NCI-H1092 (cell line): ENCODE data around the gene RBM28.
"Not testable (repeated sequence)": the region's sequence is repeated elsewhere in the genome, so short reads cannot be mapped to it uniquely, and the experiment has no call there.

ENCODE experiments used
- DNase-seq: peaks from one replicate; lab custom pipeline; 2025; lab: John Stamatoyannopoulos, UW

RBM28 gene

GRCh38 chr7:128284102-128284501 is 59.6 kb downstream of the RBM28 start:
- no peak for DNase-seq

- no peak for DNase-seq
Observed at GRCh38 chr7:128281605-128282380, 61.9 kb downstream of the RBM28 start.

GRCh38 chr7:128280451-128280850 is 63.3 kb downstream of the RBM28 start:
- not testable (repeated sequence) for DNase-seq

DNA sequence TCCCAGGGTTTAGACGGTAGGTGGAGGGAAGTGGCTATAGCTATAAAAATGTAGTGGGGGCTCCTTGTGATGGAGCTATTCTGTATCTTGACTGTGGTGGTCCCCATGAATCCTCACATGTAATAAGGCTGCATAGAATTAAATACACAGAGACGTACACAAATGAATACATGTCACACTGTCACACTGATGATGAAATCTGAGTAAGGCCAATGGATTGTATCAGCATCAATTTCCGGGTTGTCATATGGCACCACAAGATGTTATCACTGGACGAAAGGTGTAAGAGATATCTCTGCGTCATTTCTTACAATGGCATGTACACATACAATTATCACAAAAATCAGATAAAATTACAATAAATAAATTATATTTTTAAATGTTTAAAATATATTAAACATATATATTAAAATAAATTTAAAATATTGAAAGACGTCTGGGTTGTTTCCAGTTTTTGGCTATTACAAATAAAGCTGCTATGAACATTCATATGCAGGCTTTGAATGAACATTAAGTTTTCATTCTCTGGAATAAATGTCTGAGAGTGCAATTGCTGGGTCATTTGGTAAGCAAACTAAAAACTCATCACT is 64.5 kb downstream of the RBM28 start:
- no peak for DNase-seq

- no peak for DNase-seq
Observed at GRCh38 chr7:128278366-128278765, 65.3 kb downstream of the RBM28 start.

GRCh38 chr7:128275681-128276080 is 68.0 kb downstream of the RBM28 start:
- no peak for DNase-seq

DNA sequence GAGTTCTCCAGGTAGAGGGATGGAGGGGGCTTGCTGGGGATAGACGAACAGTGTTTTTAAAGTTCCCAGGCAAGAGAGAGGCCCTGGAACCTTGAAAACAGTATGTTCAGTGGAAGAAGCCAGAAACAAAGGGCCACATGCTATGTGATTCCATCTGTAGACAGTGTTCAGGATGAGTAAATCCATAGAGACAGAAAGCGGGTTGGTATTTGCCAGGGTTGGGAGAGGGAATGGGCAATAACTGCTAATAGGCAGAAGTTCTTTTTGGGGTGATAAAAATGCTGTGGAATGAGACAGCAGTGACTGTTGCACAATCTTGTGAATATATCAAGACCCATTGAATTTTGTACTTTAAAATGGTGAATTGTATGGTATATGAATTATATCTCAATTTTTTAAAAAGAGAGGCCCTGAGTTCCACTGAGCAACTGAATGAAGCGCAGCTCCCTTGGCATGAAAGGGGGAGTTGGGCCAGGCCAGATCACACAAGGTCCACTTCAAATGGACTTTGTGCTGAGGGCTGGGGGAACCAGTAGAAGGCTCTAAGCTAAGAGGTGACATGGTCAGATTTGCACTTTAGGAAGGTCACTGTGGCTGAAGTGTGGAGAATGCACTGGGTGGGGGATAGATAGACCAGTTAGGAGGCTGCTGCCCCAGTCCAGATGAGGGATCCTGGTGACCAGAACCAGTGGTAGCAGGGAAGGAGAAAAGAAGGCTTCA is 68.7 kb downstream of the RBM28 start:
- no peak for DNase-seq

DNA sequence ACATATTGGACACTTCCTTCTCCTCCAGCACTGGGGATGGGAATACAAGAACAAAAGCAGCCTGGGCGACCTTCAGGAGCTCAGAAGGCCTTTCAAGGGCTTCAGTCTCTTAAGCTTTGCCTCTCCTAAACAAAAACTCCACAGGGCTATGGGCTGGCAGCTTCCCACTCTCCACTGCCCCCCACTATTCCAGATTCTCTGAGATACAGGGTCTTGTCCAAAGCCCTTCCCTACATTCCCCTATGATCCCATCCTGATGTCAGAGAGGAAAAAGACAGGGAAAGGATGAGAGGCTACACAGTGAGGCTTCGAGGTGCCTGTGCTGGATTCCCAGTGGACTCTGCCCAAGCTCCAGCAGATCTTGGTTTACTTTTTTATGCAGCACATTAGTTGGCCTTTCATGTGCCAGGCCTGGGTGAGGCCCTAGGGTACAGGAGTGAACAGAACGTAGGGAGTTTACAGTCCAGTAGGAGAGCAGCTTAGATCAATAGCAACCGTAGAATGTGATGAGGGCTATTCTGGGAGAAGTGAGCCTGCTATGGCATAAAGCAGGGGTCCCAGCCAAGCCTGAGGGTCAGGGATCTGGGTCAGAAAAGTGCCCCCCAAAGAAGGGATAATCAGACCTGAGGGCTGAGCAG is 69.3 kb downstream of the RBM28 start:
- DNase-seq = no peak

DNA sequence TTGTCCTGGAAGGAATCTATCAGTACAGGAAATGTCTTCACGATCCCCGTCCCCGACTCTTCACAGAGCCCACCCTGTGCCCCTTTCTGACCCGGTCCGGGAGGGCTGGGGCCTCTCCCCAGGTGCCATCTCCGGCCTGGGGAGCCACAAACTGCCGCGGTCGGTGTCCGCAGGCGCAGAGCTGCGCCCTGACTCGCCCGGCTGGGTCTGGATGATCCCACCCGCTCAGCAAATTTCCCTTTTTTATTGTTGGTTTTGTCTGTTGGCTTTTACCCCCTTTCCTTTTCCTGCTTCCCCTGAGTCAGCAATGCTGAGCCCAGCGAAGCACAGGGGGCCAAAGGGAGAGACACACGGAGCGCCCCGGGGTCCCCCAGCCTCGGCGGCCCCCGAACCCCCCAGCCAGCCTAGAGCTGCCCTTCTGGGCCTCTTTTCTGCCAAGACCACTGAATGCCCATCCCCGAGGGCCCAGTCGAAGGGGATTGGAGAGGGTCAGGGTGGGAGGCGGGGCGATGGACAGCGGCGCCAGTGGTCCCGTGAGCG is 71.7 kb downstream of the RBM28 start:
- no peak for DNase-seq

GRCh38 chr7:128271471-128271941 is 72.2 kb downstream of the RBM28 start:
- DNase-seq = no peak

- DNase-seq = no peak
Observed at GRCh38 chr7:128270826-128271272, 72.9 kb downstream of the RBM28 start.

DNA sequence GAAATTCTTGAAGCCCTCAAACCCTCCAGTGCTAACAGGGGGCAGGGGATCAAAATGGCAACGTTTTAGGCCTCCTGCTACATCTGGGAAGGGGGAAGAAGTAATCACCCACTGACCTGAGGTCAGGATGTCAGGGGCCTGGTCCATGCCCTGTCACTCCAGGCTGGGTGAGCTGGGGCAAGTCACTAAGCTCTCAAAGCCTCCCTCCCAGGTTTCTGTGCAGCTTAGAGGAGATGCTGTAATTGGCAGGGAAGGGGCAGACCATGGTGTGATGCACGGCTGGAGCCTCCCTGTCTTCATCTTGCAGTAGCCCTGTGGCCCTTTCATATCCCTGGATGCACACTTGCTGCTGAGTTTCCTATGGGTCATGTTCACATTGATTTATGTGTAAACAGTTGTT is 75.5 kb downstream of the RBM28 start:
- DNase-seq = no peak

DNA sequence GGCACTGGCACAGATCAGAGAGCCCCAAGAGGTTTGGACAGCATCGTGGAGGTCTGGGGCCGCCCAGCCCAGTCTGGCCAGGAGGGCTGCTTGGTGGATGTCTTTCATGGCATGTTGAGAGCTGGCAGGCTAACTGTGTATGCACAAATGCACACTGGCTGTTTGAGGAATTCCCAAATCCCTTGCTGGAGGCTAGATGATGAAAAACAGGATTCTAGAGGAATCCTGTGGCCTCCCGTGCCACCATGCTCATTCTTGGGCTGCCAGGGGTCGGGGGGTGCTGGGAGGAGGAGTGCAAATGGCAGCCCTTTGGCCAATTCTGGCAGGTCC is 76.1 kb downstream of the RBM28 start:
- DNase-seq = no peak

- DNase-seq = peak; percentile 83
Observed at GRCh38 chr7:128266883-128267594, 76.7 kb downstream of the RBM28 start.

GRCh38 chr7:128266529-128266882 is 77.2 kb downstream of the RBM28 start:
- DNase-seq = no peak

- DNase-seq = no peak
Observed at GRCh38 chr7:128265906-128266300, 77.8 kb downstream of the RBM28 start.

DNA sequence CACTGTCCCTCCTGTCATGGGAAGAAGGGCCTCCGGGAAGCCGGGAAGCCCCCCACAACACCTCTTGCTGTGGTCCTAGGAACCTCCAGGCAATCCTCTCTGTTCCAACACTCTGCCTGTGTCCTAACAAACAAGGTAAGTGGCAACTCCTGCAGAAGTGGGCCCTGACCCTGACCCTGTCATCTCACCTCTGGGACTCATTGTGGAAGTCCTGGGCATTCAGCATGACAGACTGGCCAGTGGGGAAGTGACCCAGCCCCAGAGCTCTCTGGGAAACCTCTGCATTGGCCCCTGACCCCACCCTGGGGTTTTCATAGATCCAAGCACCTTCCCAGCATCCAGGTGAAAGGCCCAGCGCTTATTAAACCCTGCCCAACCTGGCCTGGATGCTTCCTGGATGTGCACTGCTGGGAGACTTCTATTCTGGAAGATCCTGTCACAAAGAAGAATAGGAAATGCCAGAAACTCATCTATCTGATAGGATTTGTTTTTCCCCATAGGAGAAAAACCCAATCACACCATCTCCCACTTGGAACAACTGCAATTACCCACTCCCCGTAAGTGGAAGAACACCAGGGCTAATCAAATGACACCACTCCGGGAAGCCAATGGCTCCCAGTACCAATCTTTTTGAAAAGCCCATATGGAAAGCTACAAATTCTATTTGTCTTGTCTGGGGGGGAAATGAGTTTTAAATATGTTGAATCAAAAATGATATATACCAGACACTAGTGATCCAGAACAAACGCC is 78.4 kb downstream of the RBM28 start:
- no peak for DNase-seq

DNA sequence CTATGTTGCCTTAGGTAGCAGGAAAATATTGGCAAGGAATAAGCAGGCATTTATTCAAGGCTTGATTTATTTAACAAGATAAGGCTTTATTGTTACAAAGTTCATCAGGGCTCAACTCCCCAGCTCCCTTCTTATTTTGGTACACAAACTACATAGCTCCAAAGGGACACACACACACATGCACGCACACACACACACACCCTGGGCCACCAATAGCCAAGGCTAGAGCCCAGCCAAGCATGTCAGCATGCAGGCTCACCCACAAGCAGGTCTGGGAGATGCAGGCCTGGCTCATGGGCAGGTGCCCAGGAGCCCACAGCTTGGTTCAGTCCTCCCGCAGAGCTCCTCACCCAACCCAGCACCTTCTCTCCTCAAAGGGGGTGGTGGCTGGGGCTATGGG is 79.2 kb downstream of the RBM28 start:
- DNase-seq = no peak

DNA sequence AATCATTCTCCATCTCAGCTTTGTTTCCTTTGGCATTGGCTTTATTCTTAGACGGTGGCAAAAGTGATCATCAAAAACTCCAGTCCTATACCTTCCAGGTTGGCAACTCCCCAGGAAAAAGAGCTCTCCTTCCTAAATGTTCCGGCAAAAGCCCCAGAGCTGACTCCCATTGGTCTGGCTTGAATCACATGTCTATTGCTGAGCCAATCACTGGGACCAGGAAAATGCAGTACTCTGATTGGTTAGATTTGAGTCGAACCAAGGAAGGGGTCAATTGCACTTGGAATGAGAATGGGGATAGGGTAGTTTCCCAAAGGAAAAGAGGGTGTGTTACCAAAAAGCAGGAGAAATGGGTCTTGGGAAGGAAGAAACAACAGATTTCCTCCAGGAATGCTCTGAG is 80.3 kb downstream of the RBM28 start:
- DNase-seq = no peak

DNA sequence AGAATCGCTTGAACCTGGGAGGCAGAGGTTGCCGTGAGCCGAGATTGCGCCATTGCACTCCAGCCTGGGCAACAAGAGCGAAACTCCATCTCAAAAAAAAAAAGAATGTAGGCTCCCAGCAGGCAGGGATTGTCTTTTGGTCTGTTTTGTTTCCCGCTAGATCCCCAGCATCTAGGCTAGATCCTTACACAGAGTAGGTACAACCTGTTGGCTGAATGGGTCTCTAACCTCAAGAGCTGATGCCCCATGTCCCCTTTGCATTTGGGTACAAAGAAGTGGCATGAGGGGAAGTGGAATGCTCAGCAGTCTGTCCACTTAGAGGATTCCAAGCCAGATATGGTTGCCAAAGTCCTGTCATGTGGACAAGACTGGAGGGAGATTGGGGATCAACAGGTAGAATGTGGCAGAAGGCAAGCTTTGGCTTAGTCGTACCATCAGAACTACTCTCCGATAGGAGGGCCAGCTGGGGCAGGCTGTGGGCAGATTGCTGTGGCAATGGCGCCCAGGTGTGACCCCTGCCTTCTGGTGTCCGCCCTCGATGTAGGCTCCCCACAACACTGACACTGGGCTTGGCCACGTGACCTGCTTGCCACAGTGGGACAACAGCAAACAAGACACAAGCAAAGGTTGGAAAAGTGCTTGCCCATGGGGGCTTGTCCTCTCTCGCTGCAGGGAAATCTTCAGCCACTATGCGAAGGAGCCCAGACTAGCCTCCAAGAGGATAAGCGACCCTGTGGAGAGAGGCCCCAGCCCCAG is 81.3 kb downstream of the RBM28 start:
- DNase-seq = no peak
